ENCODE data around the gene KCNJ12.

The KCNJ12 gene

DNA sequence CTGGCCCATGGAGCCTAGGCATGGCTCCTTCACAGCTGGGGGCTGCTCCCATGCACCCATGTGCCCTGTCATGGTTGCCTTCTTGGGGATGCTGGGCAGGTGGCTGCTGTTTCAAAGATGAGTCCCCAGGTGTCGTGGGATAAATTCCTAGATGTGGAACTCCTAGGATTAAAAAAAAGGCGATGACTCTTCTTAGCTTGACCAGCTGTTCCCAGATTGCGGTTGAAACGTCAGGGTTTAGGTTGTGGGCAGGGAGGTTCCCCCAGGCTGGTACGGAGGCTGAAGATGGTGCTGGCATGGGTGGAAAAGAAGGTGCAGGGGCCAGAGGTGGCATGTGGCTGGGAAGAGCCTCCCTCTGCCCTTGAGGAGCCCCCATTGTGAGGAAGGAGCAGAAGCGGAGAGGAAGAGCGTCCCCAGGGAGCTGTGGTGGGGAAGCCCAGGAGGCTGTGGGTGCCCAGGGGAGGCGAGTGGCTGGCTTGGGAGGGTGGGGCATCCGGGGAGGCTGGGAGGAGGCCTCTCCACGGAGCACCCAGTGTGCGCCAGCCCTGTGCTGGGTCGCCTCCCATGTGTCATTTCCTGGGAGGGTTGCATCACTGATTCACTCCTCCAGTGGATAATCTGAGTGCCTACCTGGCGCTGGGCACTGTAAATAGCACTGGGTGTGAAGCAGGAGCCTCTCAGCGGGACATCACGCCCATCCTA is 7.5 kb upstream of the KCNJ12 start:
- no peak for DNase-seq (ENCODE audit: low read depth in 2 of 2)

DNA sequence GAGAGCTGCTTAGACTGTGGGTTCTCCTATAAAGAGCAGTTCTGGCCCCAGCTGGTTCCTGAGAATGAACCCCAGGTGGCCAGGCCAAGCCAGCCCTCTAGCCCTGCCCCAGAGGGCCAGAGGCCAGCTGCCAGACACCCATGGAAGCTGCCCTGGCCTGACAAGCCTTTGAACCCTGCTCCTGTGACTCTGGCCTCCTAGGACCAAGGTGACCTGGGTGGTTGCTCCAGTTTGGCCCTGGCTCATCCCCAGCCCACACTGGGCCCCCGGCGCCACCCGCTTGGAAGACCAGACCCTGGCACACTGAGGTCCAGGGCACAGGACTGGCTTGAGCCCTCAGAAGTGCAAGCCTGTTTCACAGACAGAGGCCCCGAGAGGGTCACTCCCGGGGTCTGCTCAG is 6.8 kb upstream of the KCNJ12 start:
- DNase-seq (ENCODE audit: low read depth in 2 of 2) = no peak

DNA sequence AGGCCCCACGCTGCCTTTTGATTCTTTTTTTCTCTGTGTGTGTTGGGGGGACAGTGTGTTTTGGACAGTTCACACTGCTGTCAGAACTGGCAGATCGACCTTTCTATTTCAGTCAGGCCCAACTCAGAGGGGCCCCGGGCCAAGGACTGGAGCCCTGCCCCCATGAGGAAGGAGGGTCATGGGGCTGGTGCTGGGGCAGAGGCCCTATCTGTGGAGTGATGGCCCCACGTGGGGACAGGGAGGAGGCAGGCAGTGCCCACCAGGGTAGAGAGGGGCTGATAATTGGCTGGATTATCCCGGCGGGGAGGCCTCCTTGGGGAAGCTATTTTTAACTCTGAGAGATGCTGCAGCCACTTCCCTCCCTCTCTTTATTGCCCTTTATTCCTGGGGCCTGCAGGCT is 5.7 kb upstream of the KCNJ12 start:
- DNase-seq (ENCODE audit: low read depth in 2 of 2) = no peak

DNA sequence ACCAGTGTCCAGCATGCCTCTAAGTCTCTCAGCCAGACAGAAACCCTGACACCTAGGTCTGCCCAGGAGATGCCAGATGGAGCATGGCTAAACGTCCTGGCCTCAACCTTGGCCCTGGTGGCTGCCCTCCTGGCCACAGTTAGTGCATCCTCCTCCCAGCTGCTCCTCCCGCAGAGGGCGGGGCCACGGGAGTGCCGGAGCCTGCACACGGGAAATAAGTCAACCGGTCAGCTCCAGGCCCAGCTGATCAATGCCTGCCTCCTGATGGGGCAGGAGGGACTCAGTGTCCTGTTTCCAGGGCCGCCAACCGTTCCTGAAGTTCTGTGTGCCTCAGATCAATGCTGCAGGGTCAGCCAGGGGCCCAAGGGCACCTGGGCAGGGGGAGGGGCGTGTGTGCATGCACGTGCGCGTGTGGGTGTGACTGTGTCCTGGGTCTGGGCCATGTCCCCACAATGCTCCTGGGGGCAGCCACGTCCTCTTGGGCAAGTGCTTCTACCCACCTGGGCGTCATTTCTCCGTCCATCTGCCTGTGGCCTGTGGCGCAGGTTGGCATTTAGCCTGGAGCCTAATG is 4.6 kb upstream of the KCNJ12 start:
- no peak for DNase-seq (ENCODE audit: low read depth in 2 of 2)

DNA sequence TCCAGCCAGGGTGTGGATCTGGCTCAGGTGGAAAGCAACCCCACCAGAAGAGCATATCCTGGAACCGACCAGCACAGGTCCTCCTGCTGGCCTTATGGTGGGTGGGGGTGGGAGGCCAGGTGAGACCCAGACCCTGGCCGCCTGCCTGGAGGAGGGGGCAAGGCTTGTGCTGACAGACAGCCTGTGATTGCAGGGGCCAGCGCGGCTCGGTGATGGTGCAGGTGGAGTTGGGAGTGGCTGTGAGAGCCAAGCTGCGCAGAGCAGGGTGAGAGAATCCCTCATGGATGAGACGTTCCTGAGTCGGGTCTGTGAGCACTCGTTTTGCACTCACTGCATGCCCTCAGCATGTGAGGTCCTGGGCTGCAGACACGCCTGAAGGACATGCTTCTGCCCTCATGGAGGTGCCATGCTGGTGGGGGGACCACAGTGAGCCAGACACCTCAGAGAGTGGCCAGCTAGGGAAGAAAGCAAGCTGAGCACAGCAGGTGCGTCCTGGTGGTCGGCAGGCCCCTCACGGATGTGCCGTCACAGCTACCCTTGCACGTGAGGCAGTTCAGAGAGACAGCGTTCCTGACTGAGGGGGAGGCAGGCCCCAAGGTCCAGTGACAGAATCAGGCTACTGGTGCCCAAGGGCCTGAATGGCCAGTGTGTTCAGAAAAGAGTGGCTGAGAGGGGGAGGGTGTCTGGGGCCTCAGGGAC is 3.8 kb upstream of the KCNJ12 start:
- no peak for DNase-seq (ENCODE audit: low read depth in 2 of 2)

DNA sequence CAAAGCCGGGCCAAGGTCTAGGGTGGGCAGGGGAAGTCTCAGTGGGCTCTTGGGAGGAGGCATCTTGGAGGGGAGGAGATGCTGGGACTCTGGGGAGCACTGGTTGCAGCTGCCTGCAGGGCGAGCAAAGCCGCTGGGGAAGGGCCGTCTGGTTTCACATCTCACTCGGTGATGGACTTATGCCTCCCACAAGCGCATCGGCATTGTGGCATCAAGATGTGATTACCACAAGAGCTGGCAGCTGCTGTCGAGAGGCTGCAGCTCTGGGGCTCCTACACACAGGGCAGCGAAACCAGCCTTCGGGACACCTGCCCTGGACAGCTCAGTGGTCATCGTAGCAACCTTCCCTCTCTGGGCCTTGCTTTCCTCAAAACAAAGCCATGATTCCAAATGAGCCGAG is 3.1 kb upstream of the KCNJ12 start:
- DNase-seq (ENCODE audit: low read depth in 2 of 2) = no peak

DNA sequence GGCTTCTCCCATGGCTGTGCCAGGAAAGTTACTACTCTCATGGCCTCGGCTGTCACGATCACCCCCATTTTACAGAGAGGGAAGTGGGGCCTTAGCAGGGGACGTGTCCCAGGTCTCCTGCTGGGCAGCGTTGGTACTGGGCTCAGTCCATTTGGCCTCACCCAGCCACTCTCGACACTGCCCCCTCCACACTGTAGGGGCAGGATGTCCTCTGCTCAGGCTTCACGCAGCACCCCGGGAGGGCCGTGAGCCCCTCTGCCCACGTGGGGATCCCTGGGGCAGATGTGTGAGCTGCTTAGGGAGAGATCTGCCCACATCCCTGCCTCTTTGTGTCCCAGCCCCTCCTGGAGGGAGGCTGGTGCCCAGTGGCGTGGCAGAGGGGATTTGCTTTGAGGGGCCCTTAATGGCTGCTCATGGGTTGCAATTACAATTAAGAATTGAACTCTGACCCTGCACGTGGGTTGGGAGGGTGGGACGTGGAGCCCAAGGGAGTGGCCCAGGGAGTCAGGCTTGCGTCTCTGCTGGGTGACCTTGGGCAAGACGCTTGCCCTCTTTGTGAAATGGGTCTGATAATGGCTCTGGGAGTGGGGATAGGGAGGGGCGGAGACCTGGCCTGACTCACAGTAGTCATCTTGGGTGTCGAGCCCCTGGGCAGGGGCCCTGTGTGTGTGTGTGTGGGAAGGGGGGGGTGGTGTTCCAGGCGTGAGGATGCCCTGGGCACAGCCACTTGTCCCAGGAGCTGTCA is 2.3 kb upstream of the KCNJ12 start:
- no peak for DNase-seq (ENCODE audit: low read depth in 2 of 2)

DNA sequence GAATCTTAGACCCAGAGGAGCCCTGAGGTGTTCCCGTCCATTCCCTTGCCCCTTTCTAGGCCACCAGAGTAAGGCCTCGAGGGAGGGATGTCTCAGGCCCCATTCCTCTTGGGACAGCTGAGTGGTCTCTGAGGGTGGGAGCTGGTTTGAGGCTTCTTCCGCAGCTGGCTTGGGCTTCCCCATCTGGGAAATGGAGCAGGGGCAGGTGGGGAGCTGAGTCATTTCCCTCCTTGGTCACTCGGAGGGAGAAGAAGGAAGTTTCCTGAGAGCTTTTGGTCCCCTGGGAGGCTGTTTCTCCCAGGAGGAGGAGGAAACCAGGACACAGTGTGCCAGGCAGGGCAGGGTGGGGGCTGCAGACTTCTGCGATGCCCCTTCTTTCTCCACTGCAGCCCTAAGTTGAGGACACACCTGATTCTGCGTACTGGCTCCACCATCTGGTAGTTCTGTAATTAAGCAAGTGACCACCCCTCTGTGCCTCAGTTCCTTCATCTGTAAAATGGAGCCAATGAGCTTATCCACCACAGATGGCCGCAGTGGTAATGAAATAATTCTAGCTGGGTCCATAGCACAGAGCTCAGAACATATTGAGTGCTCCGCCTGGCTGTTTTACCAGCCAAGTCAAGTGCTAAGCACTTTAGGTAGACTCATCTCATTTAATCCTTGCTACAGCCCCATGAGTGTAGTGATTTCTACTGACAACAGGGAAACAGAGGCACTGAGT is 1.6 kb upstream of the KCNJ12 start:
- no peak for DNase-seq (ENCODE audit: low read depth in 2 of 2)

DNA sequence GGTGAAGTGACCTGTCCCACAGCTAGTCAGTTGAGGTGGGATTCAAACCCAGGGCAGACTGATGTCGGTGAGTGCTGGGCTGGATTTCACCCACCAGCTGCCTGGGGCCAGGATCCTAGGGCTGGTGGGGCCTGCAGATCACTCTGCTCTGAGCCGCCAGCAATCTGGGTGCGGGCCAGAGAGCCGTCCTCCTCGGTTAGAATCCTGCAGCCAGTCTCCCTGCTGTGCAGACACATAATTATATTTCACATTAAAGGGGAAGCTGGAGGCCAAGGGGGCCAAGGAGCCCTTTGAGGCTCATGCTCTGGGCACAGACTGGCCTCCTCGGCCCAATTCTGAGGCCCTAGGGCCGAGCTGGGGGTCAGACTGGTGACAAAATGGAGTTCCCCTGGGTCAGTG is 996 bp upstream of the KCNJ12 start:
- DNase-seq (ENCODE audit: low read depth in 2 of 2) = no peak

DNA sequence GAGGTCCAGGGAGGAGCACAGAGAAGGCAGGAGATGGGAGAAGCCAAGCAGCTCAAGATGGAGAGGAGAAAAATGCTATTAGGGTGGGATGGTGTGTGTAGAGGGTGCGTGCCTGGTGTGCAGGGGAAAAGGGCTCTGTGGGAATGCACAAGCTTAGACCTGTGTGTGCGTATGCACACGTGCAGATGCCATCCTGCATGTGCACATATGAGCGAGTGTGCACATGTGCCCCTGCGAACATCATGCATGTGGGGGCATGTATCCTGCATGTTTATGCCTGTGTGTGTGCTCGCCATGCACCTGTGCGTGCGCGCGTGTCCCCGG is 438 bp upstream of the KCNJ12 start:
- no peak for DNase-seq (ENCODE audit: low read depth in 2 of 2)

DNA sequence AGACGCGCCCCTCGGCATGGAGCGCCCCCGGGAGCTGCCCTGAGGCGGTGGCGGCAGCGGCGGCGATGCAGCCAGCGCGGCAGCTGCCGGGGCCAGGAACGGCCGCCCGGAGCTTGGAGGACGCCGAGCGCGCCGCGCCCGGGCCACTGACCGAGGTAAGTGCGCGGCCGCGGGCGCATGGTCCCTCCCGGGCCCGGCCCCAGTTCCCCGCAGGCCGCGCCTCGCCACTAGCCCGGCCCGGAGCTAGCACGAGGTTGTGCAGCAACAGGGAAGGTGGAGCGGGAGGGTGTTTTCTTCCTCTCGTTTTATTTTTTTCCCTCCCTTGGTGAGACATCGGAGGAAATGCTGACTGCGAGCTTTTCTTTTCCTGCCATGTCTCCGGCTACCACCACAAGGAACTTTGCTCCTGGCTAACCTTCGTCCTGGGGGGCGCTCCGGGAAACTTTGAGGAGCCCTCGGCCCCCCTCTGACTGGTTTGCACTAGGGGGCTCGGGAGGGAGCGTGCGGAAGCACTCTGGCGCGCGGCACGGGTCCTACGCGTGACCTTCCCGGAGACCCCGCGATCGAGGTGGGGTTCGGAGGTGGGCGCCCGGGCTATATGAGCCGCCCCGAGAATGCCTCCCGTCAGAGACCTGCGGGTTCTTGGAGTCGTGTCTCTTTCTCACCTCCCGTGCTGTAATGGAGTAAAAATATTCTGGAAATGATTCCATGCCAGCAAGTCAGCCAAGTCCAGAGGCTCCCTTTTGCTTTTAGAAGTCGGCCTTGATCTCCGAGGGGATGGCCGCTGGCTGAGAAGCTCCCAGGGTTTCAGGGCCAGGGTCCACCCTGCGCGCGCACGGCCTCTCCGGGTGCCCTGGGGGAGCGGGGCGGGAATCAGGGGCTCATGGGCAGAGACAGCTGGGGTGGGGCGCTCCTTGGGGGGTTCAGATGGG is 868 bp downstream of the KCNJ12 start:
- no peak for DNase-seq (ENCODE audit: low read depth in 2 of 2)

DNA sequence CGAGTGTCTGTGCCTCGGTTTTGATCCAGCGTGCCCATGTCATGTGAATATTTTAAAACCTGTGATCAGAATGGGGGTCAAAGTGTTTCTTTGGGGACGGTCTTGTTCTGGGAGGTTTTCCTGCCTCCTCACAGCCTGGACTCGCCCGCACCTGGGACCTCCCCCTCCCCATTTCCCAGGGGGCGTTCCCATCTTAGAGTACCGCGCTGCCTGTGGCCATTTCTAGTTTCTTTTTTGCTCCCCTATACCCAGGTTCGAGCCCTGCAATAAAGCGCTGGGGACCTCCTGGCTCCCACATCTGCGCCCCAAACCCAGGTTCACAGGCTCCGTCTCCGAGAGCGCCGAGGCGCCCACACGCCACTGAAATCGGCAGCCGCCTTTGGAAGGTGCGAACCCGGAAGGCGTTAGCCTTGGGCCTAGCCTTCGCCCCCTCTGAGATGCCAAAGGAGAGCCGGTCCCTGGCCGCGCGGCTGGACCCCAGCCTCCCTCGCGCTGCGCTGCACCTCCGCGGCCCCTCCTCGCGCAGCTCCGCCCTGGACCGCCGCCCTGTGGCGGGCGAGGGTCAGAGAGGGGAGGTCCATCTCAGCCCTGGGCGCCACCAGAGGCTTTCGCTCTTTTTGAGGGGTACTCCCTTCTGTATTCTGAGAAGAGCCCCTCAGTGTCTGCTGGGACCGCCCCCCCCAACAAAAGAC is 1.7 kb downstream of the KCNJ12 start:
- DNase-seq (ENCODE audit: low read depth in 2 of 2) = no peak

DNA sequence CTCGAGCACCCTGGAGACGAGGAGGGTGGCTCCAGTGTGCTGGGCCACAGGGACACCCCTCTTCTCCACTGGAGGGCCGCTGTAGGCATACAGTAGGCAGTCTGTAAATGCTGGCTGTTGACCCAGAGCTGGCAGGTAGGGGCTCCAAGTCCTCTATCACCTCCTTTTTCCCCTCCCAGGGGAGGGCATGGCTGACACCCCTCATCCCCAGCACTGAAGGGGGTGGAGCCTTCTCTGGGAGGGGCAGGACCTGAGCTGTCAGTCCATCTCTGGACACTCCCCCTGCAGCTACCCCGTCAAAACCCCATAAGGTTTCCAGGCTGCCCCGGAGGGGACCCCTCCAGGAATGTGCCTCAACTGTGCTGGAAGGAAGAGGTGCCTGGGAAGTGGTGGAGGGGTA is 2.4 kb downstream of the KCNJ12 start:
- no peak for DNase-seq (ENCODE audit: low read depth in 2 of 2)

DNA sequence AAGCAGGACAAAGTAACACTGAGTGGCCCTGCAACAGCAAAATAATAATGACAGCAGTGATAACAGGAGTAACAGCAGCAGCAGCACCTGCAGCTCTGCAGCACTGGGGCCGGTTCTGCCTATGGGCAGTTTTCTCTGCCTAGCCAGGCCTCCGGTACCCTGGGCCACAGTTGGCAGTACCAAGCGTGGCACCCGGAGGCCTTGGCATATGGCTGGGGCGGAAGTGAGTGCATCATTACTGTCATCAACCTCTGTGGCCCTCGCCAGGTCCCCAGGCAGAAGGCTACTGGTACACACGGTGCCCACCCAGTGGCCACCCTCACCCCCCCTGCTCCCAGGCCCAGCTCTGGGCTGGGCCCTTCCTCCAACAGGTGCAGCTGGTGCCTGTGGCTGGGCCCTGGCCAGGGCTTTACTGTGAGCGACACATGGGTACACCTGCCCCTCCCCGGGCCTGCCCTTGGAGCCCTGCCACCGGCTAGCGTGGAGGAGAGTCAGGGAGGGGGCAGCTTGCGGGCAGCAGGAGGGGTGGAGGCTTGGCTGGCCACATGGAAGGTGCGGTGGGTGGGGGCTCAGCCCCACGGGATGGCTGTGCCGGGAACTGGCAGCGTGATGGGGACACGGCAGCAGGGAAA is 3.0 kb downstream of the KCNJ12 start:
- no peak for DNase-seq (ENCODE audit: low read depth in 2 of 2)

DNA sequence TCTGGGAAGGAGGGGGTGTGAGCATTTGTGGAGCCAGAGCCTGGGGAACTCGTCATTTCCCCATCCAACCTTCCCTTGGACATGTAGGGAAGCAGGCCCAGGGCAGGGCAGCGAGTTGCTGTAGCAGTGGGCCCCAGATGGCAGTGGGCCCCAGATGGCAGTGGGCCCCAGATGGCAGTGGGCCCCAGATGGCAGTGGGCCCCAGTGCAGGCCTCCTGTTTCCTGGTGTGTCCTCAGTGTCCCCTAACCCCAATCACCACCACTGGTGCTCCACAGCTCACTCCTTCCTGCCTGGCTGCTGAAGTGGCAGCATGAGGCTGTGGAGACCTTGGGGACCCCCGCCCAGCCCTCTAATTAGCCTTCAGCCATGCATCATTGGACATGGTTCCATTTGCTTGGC is 4.5 kb downstream of the KCNJ12 start:
- no peak for DNase-seq (ENCODE audit: low read depth in 2 of 2)

DNA sequence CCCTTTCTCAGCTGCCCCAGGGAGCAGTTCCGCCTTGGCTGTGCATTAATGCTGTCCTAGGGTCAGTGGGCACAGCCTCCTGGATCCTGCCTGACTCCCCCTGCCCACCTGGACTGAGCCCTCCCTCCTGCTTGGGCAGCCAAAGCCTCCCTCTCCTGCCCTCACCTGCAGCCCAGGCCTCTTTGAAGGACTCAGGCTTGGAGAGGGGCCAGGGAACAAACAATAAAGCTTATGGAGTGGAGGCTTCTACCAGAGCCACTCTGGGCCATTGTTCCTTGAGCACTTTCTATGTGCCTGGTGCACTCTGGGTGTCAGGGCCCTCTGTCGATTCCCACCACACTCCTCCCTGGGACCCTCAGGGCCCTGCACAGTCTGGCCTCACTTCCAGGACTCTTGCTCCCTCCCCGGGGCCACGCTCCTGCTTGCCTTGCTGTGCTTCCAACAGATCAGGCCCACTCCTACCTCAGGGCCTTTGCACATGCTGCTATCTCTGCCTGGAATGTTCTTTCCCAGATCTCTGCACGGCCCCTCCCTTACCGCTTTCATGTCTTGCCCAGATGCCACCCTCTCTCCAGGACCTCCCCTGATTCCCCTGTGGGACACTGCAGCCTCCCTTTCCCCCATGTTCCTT is 5.0 kb downstream of the KCNJ12 start:
- no peak for DNase-seq (ENCODE audit: low read depth in 2 of 2)

DNA sequence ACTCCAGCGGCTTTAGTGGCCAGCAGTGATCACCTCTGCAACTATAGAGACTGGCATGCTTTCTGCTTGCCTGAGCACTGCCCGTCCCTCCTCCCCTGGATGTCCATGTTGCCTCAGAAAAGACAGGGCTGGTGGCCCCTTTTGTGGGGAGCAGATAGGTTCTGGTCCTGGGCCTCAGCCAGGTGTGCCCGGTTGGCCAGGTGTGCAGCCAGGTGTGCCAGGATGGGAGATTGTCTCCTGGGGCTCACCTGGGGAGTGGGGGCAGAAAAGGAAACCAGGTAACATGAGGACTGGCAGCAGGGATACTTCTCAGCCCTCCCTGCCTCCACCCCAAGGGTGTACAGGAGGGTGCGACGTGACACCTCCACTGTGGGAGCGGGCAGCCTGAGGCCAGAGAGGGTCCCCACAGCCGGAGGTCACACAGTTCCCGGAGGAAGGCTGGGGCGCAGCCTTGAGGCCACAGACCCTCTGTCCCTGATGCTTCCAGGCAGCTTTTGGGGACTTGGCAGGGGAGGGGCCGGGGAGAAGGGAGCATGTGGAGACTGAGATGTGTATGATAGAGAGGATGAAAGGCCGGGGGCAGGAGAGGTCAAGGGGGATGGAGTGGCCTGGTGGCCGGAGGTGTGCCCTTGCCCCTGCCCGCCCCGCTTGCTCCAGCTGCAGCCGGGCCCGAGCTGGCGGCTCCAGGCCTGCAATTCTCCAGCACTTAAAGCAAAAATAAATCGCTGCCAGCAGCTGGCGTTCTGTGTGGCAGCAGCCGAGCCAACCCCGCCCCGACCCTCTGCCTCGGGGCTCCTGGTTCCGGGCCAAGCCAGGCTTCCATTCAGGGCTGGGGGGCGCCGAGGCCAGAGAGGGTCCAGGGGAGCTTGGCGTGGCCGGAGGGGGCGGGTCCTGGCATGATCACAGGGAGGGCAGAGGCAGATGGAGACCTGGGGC is 6.7 kb downstream of the KCNJ12 start:
- DNase-seq (ENCODE audit: low read depth in 2 of 2) = no peak

DNA sequence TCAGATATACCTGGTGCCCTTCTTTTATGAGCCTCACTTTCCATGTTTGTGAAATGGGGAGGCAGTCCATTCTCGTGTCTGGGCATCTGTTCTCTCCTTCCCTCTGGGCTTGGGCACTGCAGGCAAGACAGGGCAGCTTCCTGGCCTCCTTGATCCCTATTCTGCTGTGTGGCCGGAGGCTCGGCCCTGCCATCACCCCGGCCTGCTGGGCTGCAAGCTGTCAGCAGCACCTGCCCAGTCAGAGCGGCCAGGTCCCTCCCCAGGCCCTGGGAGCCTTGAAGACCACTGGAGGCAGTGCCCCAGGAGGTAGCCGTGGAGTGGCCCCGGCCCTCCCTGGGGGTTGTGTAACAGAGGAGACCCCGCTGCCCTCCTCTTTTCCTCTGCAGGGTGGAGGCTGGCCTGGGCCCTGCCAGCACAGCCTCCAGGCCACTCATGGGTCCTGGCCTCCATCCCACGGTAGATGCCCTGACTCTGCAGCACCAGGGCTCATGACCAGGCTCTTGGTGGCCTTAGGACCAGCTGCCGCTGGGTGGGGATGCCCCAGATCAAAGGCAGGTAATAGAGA is 9.2 kb downstream of the KCNJ12 start:
- no peak for DNase-seq (ENCODE audit: low read depth in 2 of 2)
